ENCODE results near the gene PDE3A.

The PDE3A gene

GRCh38 chr12:20426957-20427356 lies 58.6 kb downstream of the PDE3A start:
- DNase-seq = no peak

DNA sequence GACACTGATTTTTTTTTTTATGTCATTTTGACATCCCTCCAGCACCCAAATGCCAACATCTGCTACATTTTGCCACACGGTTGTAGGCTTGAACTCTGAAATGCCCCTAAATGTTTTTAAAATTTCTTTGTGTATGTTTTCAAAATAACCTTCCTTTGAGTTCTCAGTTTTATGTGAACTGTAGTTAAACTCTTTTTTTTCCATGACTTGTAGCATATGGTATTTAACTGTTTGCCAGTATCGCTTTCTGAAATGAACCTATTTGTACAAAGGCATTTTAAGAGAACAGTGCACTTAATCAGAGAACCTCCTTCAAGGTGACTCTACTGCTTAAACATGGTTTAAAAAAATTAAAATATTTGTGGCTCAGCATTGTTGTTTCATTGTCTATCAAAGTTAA lies 61.5 kb downstream of the PDE3A start:
- DNase-seq = no peak

- no peak for DNase-seq
These were observed 64.0 kb downstream of the PDE3A start for GRCh38 chr12:20432290-20432689.

DNA sequence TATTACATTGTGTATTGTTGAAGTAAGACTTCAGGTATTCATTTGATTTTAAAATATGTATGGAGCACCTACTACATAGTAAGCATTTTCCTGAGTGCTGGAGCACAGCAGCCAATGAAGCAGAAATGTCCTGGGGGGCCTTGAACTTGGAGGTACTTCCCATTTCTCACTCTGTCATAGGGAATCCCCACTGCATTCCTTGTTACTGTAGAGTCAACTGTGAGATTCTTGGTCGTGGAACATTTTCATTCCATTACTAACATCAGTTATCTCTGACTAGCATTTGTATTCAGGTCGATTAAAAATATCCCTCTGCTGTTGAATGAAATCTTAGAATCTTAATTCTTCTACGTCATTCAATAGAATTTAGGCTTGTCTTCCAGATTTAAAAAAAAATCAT lies 66.7 kb downstream of the PDE3A start:
- DNase-seq = no peak

DNA sequence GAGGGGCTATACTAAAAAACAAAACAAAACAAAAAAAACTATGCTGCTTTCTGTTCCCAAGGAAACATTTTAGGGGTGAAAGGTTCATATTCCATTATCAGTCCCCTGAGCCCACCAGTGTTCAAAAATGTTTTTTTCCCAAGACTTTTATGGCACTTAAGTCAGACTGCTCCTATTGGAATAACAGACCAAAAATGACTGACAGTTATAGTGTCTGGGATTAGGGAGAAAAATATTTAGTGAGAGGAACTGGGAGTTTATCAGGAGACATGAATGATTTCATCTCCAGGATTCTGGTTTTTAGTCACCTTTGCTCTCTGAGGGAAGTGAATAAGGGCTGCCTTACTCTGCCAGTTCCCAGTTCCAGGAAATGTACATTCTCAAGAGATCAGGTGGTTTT lies 68.0 kb downstream of the PDE3A start:
- no peak for DNase-seq

GRCh38 chr12:20438299-20438779 lies 70.0 kb downstream of the PDE3A start:
- no peak for DNase-seq

GRCh38 chr12:20439626-20440025 lies 71.3 kb downstream of the PDE3A start:
- DNase-seq = no peak

- DNase-seq = no peak
These were observed 72.1 kb downstream of the PDE3A start for GRCh38 chr12:20440408-20440807.

GRCh38 chr12:20442322-20442721 lies 74.0 kb downstream of the PDE3A start:
- no peak for DNase-seq

DNA sequence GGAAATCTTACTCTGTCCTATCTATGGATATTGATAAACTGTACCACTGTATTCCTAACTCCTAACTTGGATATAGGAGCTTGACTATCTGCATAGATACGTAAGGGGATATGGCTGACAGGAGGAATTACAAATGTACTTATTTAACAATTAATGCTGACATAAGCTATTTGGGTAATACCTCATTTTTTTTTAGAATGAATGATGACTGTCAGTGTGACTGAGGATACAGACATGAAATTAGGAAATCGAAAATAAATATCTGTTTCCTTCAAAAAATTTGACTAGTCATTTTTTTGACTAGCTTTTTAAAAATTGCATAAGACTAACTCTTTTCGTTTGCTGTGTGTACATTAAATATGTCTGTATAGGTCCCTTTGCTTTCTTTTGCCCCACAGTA lies 74.9 kb downstream of the PDE3A start:
- no peak for DNase-seq

DNA sequence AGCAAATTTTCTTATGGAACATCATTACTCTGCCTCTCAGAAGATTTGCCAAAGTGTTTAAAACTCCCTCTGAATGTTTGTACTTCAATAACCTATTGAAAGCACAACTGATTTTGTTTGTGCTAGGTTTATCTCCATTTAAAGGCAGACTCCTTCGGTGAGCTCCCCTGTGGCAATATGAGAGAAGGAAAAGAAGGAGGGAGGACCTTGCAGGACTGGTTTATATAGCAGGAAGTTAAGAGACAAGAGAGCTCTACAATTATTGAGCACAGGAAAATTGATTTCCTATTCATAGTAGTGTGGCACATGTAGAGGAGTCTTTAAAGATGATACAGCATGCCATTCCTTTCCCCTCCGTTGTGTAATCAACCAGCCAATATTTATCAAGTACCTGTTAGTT lies 75.5 kb downstream of the PDE3A start:
- DNase-seq = no peak

DNA sequence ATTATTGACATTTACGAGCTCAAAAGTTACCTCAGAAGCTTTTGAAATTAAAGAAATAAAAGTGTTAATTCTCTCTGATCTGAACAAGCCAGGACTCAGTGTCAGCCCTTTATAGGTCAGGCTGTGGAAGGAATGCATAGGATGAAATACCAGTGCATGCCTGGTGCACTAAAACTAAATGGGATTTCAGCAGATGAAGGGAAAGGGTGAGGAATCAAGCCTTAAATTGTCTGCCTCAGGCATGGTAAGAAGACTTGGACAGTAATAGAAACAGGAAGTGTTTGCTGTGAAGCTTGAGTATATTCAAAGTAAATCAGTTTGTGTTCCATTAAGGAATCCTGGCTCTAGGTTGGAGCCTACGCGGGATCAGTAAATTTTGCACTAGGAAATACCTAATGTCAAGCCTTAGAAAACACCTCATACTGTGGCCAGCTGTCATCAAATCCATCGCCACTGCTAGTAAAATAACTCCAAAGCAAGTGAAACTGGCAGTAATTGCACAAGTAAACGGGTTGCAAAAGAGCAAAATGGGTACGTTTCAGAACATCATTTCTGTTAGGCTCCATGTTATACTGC lies 76.3 kb downstream of the PDE3A start:
- DNase-seq = no peak

DNA sequence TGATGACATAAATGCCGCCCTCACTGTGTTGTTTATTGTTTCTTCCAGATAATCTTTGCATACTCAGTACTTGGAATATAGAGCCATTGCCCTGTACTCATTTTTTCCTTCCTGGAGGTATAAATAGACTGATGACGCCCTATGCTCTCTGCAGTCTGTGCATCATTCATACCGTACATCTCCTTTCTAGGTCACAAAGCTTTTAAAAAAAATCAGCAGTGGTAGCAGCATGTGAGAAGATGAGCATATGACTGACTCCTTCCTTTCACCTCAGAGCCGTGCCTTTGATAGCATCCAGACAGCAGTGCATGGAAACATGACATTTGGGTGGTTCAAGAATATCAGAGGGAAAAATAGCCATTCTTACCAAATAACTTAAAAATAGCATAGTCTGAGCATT lies 77.3 kb downstream of the PDE3A start:
- no peak for DNase-seq

DNA sequence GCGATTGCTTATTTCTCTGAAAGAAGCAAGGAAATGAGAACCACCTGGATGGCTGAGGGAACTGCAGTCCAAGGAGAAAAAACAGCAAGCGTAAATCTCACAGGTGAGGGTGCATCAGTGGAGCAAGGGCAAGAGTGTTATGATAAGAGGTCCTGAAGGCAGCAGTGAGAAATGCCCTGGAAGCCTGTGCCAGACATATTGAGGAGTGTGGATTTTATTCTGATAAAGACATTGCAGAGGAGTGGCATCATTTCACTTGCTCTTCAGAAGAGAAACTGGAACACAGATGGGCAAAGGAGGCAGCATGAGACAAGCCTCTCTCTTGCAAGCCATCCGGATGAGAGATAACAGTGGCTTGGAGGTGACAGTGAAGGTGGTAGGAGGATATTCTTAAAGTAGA lies 78.5 kb downstream of the PDE3A start:
- DNase-seq = no peak

GRCh38 chr12:20448781-20449180 lies 80.4 kb downstream of the PDE3A start:
- DNase-seq = no peak

DNA sequence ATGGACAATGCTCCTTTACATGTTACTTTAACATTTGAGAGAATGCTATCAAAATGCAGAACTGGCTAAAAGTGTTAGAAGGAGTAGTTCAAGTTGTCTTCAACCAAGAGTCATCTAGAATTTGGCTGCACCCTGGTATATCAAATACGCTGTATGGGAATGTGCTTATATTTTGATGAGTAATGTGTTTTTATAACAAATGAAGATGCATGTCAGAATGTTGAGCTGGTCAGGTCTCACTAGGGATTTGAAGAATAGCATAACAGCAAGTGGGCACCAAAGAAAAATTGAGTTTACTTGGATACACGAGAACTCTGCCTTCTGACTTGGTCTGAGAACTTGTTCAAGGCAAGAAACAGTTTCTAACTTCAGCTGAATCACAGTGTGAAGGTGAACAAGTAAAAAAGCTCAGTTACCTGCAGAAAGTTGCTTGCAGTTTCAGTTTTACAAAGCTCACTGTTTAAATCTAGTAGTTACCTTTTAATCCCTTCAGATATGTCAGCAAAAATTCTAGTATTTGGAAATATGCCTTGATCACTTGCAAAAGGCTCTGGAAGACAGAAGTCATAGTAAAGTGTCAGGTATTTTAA lies 82.3 kb downstream of the PDE3A start:
- no peak for DNase-seq

GRCh38 chr12:20451761-20452160 lies 83.4 kb downstream of the PDE3A start:
- no peak for DNase-seq

- no peak for DNase-seq
These were observed 84.2 kb downstream of the PDE3A start for GRCh38 chr12:20452496-20453010.

GRCh38 chr12:20453756-20454310 lies 85.5 kb downstream of the PDE3A start:
- DNase-seq = no peak

DNA sequence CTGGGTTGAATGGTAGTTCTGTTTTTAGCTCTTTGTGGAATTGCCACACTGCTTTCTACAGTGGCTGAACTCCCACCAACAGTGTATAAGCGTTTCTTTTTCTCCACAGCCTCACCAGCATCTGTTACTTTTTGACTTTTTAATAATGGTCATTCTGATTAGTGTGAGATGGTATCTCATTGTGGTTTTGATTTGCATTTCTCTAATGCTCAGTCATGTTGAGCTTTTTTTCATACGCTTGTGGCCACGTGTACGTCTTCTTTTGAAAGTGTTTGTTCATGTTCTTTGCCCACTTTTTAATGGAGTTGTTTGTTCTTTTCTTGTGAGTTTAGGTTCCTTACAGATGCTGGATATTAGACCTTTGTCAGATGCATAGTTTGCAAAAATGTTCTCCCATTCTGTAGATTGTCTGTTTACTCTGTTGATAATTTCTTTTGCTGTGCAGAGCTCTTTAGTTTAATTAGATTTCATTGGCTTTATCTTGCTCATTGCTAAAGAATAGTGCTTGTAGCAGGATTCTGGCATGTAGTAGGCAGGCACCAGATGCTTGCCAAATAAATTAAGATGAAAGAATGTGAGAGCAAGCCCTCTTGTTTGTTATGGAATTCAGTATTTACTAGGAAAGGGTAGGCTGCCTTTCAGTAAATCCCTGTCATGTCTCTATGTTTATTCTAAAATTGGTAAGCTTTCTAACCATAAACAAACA lies 86.8 kb downstream of the PDE3A start:
- no peak for DNase-seq

- no peak for DNase-seq
These were observed 89.2 kb downstream of the PDE3A start for GRCh38 chr12:20457582-20457981.

DNA sequence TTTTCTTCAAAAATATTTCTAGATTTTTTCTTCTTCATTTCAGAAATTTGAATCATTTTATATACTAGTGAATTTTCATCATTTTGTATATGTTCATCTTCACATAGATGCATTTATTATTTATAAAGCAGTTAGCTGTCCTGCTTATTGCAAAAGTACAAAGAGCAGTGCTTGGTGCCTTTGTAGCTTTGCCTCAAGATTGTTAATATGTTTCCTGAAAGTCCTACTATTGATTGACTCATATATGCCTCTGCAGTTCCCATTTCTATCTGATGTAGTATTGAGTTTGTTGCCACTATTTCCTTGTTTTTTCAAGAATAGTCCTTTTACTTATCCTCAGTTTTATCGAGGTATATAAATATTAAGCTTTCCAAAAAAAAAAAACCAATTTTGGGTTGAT lies 89.7 kb downstream of the PDE3A start:
- DNase-seq = no peak

GRCh38 chr12:20459920-20460319 lies 91.6 kb downstream of the PDE3A start:
- no peak for DNase-seq

- no peak for DNase-seq
These were observed 92.6 kb downstream of the PDE3A start for GRCh38 chr12:20460956-20461355.
